PFSK-1 (cell line): ENCODE results near the gene LRRC4C.

Source experiments
- FOXP2 ChIP-seq: optimal IDR thresholded peaks from 2 replicates; pipeline ENCODE3; 2011; ENCODE audit warnings: borderline replicate concordance, control low read depth, inconsistent platforms; ENCODE audit not compliant: insufficient read depth; ENCODE audit errors: extremely low read length, extremely low read depth
- POLR2AphosphoS5 ChIP-seq: IDR thresholded peaks from 2 replicates; pipeline ENCODE4 v1.6.1; 2012; ENCODE audit warnings: low read depth, mild to moderate bottlenecking, control low read depth, low read length, moderate library complexity
- SIN3A ChIP-seq: IDR thresholded peaks from 2 replicates; pipeline ENCODE4 v1.6.1; 2012; ENCODE audit warnings: mild to moderate bottlenecking, low read length, moderate library complexity, borderline replicate concordance; ENCODE audit not compliant: insufficient read depth
- TAF1 ChIP-seq: IDR thresholded peaks from 2 replicates; pipeline ENCODE4 v1.6.1; 2012; ENCODE audit warnings: low read length, control low read depth, borderline replicate concordance; ENCODE audit not compliant: insufficient read depth
- TF ChIP-seq, protein P1 (sequence below), 2 experiments: IDR thresholded peaks; 2 replicates each; pipeline versions ENCODE4 v1.6.1 to v1.8.0; 2011 to 2012; ENCODE audit warnings: low read depth in 2 of 2, low read length in 2 of 2, control low read depth in 1 of 2, inconsistent platforms in 1 of 2, mild to moderate bottlenecking in 1 of 2, moderate library complexity in 1 of 2; ENCODE audit not compliant: insufficient read depth in 1 of 2

The LRRC4C gene

GRCh38 chr11:40787224-40787623 is 672.2 kb downstream of the LRRC4C start:
- TF ChIP-seq, protein P1, sequence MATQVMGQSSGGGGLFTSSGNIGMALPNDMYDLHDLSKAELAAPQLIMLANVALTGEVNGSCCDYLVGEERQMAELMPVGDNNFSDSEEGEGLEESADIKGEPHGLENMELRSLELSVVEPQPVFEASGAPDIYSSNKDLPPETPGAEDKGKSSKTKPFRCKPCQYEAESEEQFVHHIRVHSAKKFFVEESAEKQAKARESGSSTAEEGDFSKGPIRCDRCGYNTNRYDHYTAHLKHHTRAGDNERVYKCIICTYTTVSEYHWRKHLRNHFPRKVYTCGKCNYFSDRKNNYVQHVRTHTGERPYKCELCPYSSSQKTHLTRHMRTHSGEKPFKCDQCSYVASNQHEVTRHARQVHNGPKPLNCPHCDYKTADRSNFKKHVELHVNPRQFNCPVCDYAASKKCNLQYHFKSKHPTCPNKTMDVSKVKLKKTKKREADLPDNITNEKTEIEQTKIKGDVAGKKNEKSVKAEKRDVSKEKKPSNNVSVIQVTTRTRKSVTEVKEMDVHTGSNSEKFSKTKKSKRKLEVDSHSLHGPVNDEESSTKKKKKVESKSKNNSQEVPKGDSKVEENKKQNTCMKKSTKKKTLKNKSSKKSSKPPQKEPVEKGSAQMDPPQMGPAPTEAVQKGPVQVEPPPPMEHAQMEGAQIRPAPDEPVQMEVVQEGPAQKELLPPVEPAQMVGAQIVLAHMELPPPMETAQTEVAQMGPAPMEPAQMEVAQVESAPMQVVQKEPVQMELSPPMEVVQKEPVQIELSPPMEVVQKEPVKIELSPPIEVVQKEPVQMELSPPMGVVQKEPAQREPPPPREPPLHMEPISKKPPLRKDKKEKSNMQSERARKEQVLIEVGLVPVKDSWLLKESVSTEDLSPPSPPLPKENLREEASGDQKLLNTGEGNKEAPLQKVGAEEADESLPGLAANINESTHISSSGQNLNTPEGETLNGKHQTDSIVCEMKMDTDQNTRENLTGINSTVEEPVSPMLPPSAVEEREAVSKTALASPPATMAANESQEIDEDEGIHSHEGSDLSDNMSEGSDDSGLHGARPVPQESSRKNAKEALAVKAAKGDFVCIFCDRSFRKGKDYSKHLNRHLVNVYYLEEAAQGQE (IDR thresholded peaks at IDR 0.05; ENCODE audit: insufficient read depth in 1 of 2, low read depth in 2 of 2, low read length in 2 of 2), result no peak
- TF ChIP-seq TAF1 (no peak), FOXP2 (no peak), SIN3A (no peak)

- no peak for TF ChIP-seq FOXP2
These were observed 696.4 kb downstream of the LRRC4C start for GRCh38 chr11:40763046-40763445.

GRCh38 chr11:40759341-40759740 is 700.1 kb downstream of the LRRC4C start:
- TF ChIP-seq, protein P1 (IDR thresholded peaks at IDR 0.05; ENCODE audit: insufficient read depth in 1 of 2, low read depth in 2 of 2, low read length in 2 of 2), result no peak
- TF ChIP-seq SIN3A (no peak), FOXP2 (no peak), POLR2AphosphoS5 (no peak), TAF1 (no peak)

- TF ChIP-seq SIN3A (no peak), POLR2AphosphoS5 (no peak), FOXP2 (no peak), TAF1 (no peak)
- TF ChIP-seq, protein P1 (IDR thresholded peaks at IDR 0.05; ENCODE audit: insufficient read depth in 1 of 2, low read depth in 2 of 2, low read length in 2 of 2), result no peak
These were observed 705.2 kb downstream of the LRRC4C start for GRCh38 chr11:40754297-40754696.

GRCh38 chr11:40746282-40746681 is 713.2 kb downstream of the LRRC4C start:
- TF ChIP-seq, protein P1 (IDR thresholded peaks at IDR 0.05; ENCODE audit: insufficient read depth in 1 of 2, low read depth in 2 of 2, low read length in 2 of 2), result no peak
- TF ChIP-seq FOXP2 (no peak), TAF1 (no peak), POLR2AphosphoS5 (no peak), SIN3A (no peak)
